Neuronal stem cell (in vitro differentiated cells): ENCODE results near the gene LRRC59.

ENCODE experiments used
- DNase-seq: peaks from one replicate; pipeline ENCODE4 v3.0.0-alpha.2; 2013; ENCODE audit warnings: low spot score
- H2AFZ ChIP-seq: one replicate; pipeline ENCODE4 v1.6.1; 2013; ENCODE audit warnings: mild to moderate bottlenecking, low read length, inconsistent platforms
- H2AK5ac ChIP-seq: 2 replicates; pipeline ENCODE4 v1.6.1; 2013; ENCODE audit warnings: low read depth, mild to moderate bottlenecking, inconsistent platforms, low read length, moderate library complexity, mixed read lengths
- H2BK120ac ChIP-seq: 2 replicates; pipeline ENCODE4 v1.6.1; 2013; ENCODE audit warnings: low read depth, mild to moderate bottlenecking, inconsistent platforms, low read length, moderate library complexity, mixed read lengths
- H2BK12ac ChIP-seq: one replicate; pipeline ENCODE4 v1.6.1; 2013; ENCODE audit warnings: low read length, inconsistent platforms
- H2BK15ac ChIP-seq: 2 replicates; pipeline ENCODE4 v1.6.1; 2013; ENCODE audit warnings: mild to moderate bottlenecking, low read length, inconsistent platforms, mixed read lengths
- H2BK5ac ChIP-seq: one replicate; pipeline ENCODE4 v1.6.1; 2013; ENCODE audit warnings: inconsistent platforms, mild to moderate bottlenecking, low read length, moderate library complexity
- H3K14ac ChIP-seq: one replicate; pipeline ENCODE4 v1.6.1; 2013; ENCODE audit warnings: low read length, inconsistent platforms
- H3K18ac ChIP-seq: 2 replicates; pipeline ENCODE4 v1.6.1; 2013; ENCODE audit warnings: low read length, inconsistent platforms
- H3K23ac ChIP-seq: 2 replicates; pipeline ENCODE4 v1.6.1; 2013; ENCODE audit warnings: low read depth, mild to moderate bottlenecking, mixed read lengths, low read length, inconsistent platforms; ENCODE audit not compliant: poor library complexity
- H3K27ac ChIP-seq: replicated peaks from 3 replicates; pipeline ENCODE4 v1.5.1; 2013; ENCODE audit warnings: low read length, inconsistent platforms
- H3K27me3 ChIP-seq, 3 experiments: 2 replicates each; pipeline ENCODE4 v1.6.1; 2013; ENCODE audit warnings: low read length in 3 of 3, mild to moderate bottlenecking in 2 of 3, inconsistent platforms in 1 of 3, low read depth in 1 of 3, mixed read lengths in 1 of 3, moderate library complexity in 1 of 3; ENCODE audit not compliant: control insufficient read depth in 3 of 3, insufficient read depth in 3 of 3
- H3K36me3 ChIP-seq, 2 donors: replicated peaks in 1 of 2; 2 replicates each; pipeline ENCODE4 v1.6.1; 2013; ENCODE audit warnings: low read length in 2 of 2; ENCODE audit not compliant: control insufficient read depth in 2 of 2, insufficient read depth in 2 of 2
- H3K4ac ChIP-seq: 2 replicates; pipeline ENCODE4 v1.6.1; 2013; ENCODE audit warnings: inconsistent platforms, mild to moderate bottlenecking, low read length, moderate library complexity
- H3K4me1 ChIP-seq, 2 donors: 1 replicate in 1 of 2; 2 replicates in 1 of 2; pipeline ENCODE4 v1.6.1; 2013; ENCODE audit warnings: low read length in 2 of 2, low read depth in 1 of 2; ENCODE audit not compliant: control insufficient read depth in 2 of 2, insufficient read depth in 1 of 2
- H3K4me2 ChIP-seq: one replicate; pipeline ENCODE4 v1.6.1; 2013; ENCODE audit warnings: mild to moderate bottlenecking, low read length, inconsistent platforms; ENCODE audit not compliant: insufficient read depth, poor library complexity, severe bottlenecking
- H3K4me3 ChIP-seq, 2 donors: 2 replicates each; pipeline ENCODE4 v1.5.1; 2013; ENCODE audit warnings: low read length in 2 of 2, mild to moderate bottlenecking in 2 of 2, inconsistent platforms in 1 of 2, moderate library complexity in 1 of 2
- H3K79me1 ChIP-seq: one replicate; pipeline ENCODE4 v1.6.1; 2013; ENCODE audit warnings: low read depth, mild to moderate bottlenecking, inconsistent platforms, low read length, moderate library complexity
- H3K9ac ChIP-seq: one replicate; pipeline ENCODE4 v1.6.1; 2013; ENCODE audit warnings: mild to moderate bottlenecking, low read depth, low read length, inconsistent platforms; ENCODE audit not compliant: poor library complexity
- H3K9me3 ChIP-seq, 2 donors: replicated peaks in 1 of 2; 2 replicates each; pipeline versions ENCODE3 to v1.6.1; 2013; ENCODE audit warnings: low read length in 2 of 2, mild to moderate bottlenecking in 2 of 2, inconsistent platforms in 1 of 2, low read depth in 1 of 2, mixed read lengths in 1 of 2, moderate library complexity in 1 of 2; ENCODE audit not compliant: control insufficient read depth in 2 of 2, insufficient read depth in 1 of 2
- H4K8ac ChIP-seq: one replicate; pipeline ENCODE4 v1.6.1; 2013; ENCODE audit warnings: low read depth, mild to moderate bottlenecking, inconsistent platforms, low read length, moderate library complexity
- H4K91ac ChIP-seq: one replicate; pipeline ENCODE4 v1.6.1; 2013; ENCODE audit warnings: low read length, low read depth, mild to moderate bottlenecking, inconsistent platforms; ENCODE audit not compliant: poor library complexity
- WGBS, 2 donors: extraction: QIAGEN DNeasy Blood & Tissue Kit; methylation state at CpG; one replicate each; pipeline ENCODE4 v1.1.7; 2013; ENCODE audit warnings: missing lambda C conversion rate in 2 of 2, mixed read lengths in 1 of 2; ENCODE audit not compliant: insufficient read length in 2 of 2, insufficient replicate concordance in 1 of 2; ENCODE audit errors: extremely low coverage in 2 of 2; 5-methylcytosine and 5-hydroxymethylcytosine counted together

LRRC59 gene

GRCh38 chr17:50437409-50437808, 40.1 kb upstream of the LRRC59 start:
- Histone ChIP-seq H3K79me1 (no peaks in the 10 kb centered on the region), H3K4me3 (no peak overlapping the region), H2BK5ac (no peak overlapping the region), H3K23ac (no peak overlapping the region), H4K91ac (no peak overlapping the region), H3K9me3 (no peaks in the 10 kb centered on the region), H3K27ac (no peak overlapping the region), H3K4me1 (no peaks in the 10 kb centered on the region), H3K4me2 (no peak overlapping the region), H3K4ac (no peak overlapping the region), H2BK12ac (no peak overlapping the region), H3K27me3 (peaks cover 0 to 3% (median 0%) of the 10 kb centered on the region in 3 experiments), H2BK120ac (no peak overlapping the region), H4K8ac (no peak overlapping the region), H3K14ac (no peak overlapping the region), H3K18ac (no peak overlapping the region), H3K36me3 (no peaks in the 10 kb centered on the region), H2AK5ac (no peak overlapping the region), H3K9ac (no peak overlapping the region), H2BK15ac (no peak overlapping the region), H2AFZ (no peak overlapping the region)
- no CpG with 5 or more reads among the region's 4 CpGs for WGBS, 2 donors
- DNase-seq, result no peak

- no peak overlapping the region for H2BK15ac ChIP-seq
- no peaks in the 10 kb centered on the region for H3K79me1 ChIP-seq
- no peak overlapping the region for H3K4ac ChIP-seq
- no CpG with 5 or more reads among the region's 4 CpGs for WGBS, 2 donors
- no peaks in the 10 kb centered on the region for H3K27me3 ChIP-seq
- no peak overlapping the region for H2BK120ac ChIP-seq
- no peak overlapping the region for H4K8ac ChIP-seq
- H3K36me3 ChIP-seq, result no peaks in the 10 kb centered on the region
- no peak overlapping the region for H3K9ac ChIP-seq
- H3K14ac ChIP-seq, result no peak overlapping the region
- H3K18ac ChIP-seq, result no peak overlapping the region
- no peak overlapping the region for H2BK5ac ChIP-seq
- H3K4me1 ChIP-seq, result peaks cover 0 to under 1% of the 10 kb centered on the region in 2 donors
- no peak overlapping the region for H2AFZ ChIP-seq
- no peak for DNase-seq
- no peak overlapping the region for H4K91ac ChIP-seq
- no peak overlapping the region for H3K4me2 ChIP-seq
- no peak overlapping the region for H3K27ac ChIP-seq
- H2BK12ac ChIP-seq, result no peak overlapping the region
- no peaks in the 10 kb centered on the region for H3K9me3 ChIP-seq
- no peak overlapping the region for H2AK5ac ChIP-seq
- H3K4me3 ChIP-seq, result no peak overlapping the region
- H3K23ac ChIP-seq, result no peak overlapping the region
Observed at GRCh38 chr17:50432125-50432762, 34.9 kb upstream of the LRRC59 start.

GRCh38 chr17:50430821-50431618, 33.7 kb upstream of the LRRC59 start:
- H3K4ac ChIP-seq, result no peak overlapping the region
- H2BK5ac ChIP-seq, result no peak overlapping the region
- no peak overlapping the region for H4K8ac ChIP-seq
- no peak overlapping the region for H2BK120ac ChIP-seq
- no peaks in the 10 kb centered on the region for H3K9me3 ChIP-seq
- no peak overlapping the region for H3K4me3 ChIP-seq
- no peak overlapping the region for H3K23ac ChIP-seq
- no peak overlapping the region for H3K4me2 ChIP-seq
- peaks cover 4 to 6% of the 10 kb centered on the region in 2 donors for H3K4me1 ChIP-seq
- no peaks in the 10 kb centered on the region for H3K79me1 ChIP-seq
- no peak for DNase-seq
- no peak overlapping the region for H3K9ac ChIP-seq
- H2AK5ac ChIP-seq, result no peak overlapping the region
- no peak overlapping the region for H4K91ac ChIP-seq
- no peak overlapping the region for H3K18ac ChIP-seq
- H2AFZ ChIP-seq, result no peak overlapping the region
- no peak overlapping the region for H3K14ac ChIP-seq
- H3K27me3 ChIP-seq, result no peaks in the 10 kb centered on the region
- WGBS, 2 donors, result no CpG with 5 or more reads among the region's 4 CpGs
- no peak overlapping the region for H3K27ac ChIP-seq
- H2BK12ac ChIP-seq, result no peak overlapping the region
- no peaks in the 10 kb centered on the region for H3K36me3 ChIP-seq
- no peak overlapping the region for H2BK15ac ChIP-seq

GRCh38 chr17:50429793-50430192, 32.5 kb upstream of the LRRC59 start:
- peaks cover 0 to 10% (median 3%) of the 10 kb centered on the region in 3 experiments for H3K27me3 ChIP-seq
- H3K18ac ChIP-seq, result no peak overlapping the region
- H3K9me3 ChIP-seq, result no peaks in the 10 kb centered on the region
- H3K4ac ChIP-seq, result no peak overlapping the region
- H2BK5ac ChIP-seq, result no peak overlapping the region
- H4K91ac ChIP-seq, result no peak overlapping the region
- no peak overlapping the region for H2AK5ac ChIP-seq
- no peak overlapping the region for H3K14ac ChIP-seq
- H4K8ac ChIP-seq, result no peak overlapping the region
- no CpG with 5 or more reads among the region's 4 CpGs for WGBS, 2 donors
- peaks cover 10 to 14% of the 10 kb centered on the region in 2 donors for H3K4me1 ChIP-seq
- no peak overlapping the region for H2BK15ac ChIP-seq
- DNase-seq, result no peak
- H3K4me3 ChIP-seq, result no peak overlapping the region
- no peak overlapping the region for H3K4me2 ChIP-seq
- no peak overlapping the region for H3K23ac ChIP-seq
- no peak overlapping the region for H2BK12ac ChIP-seq
- no peak overlapping the region for H3K27ac ChIP-seq
- no peak overlapping the region for H2BK120ac ChIP-seq
- no peaks in the 10 kb centered on the region for H3K79me1 ChIP-seq
- H3K36me3 ChIP-seq, result no peaks in the 10 kb centered on the region
- H3K9ac ChIP-seq, result no peak overlapping the region
- no peak overlapping the region for H2AFZ ChIP-seq
